ENCODE measurements around the gene PSMG2.
"Not testable (repeated sequence)": the region's sequence is repeated elsewhere in the genome, so short reads cannot be mapped to it uniquely, and the experiment has no call there.

The PSMG2 gene

GRCh38 chr18:12756619-12757239 is 53.9 kb downstream of the PSMG2 start:
- H2AK5ac ChIP-seq (ENCODE audit: low read length); H3K79me1 ChIP-seq (ENCODE audit: low read length): not testable (repeated sequence)

GRCh38 chr18:12758566-12758965 is 55.7 kb downstream of the PSMG2 start:
- not testable (repeated sequence) for H3K27me3 ChIP-seq (ENCODE audit: insufficient read depth, low read length, poor library complexity); H3K4me1 ChIP-seq (ENCODE audit: control insufficient read depth, low read depth, low read length); H4K5ac ChIP-seq (ENCODE audit: low read length); H3K18ac ChIP-seq (ENCODE audit: low read length); H3K79me1 ChIP-seq (ENCODE audit: low read length); H3K27ac ChIP-seq (ENCODE audit: low read depth, low read length); H4K8ac ChIP-seq (ENCODE audit: low read depth, low read length); H2BK15ac ChIP-seq (replicated peaks; ENCODE audit: low read depth); H3K23ac ChIP-seq (ENCODE audit: low read length); H3K4me2 ChIP-seq (ENCODE audit: low read length); H3K9ac ChIP-seq (ENCODE audit: low read length); H2BK120ac ChIP-seq (ENCODE audit: low read depth, low read length); H3K4me3 ChIP-seq (ENCODE audit: low read length); H2AK5ac ChIP-seq (ENCODE audit: low read length); DNase-seq; H3K56ac ChIP-seq (ENCODE audit: low read length); H3K4ac ChIP-seq (ENCODE audit: low read depth, low read length); H3K36me3 ChIP-seq (ENCODE audit: control insufficient read depth, insufficient read depth, low read length); H2BK5ac ChIP-seq (ENCODE audit: low read length); H3K79me2 ChIP-seq (ENCODE audit: control insufficient read depth, insufficient read depth, low read length)
- WGBS (ENCODE audit: extremely low coverage, insufficient coverage, low lambda C conversion rate) = no CpG with 5 or more reads among the region's 3 CpGs

More at GRCh38 chr18:12756619-12757239, 53.9 kb downstream of the PSMG2 start:
- WGBS (ENCODE audit: extremely low coverage, insufficient coverage, low lambda C conversion rate) = no CpG with 5 or more reads among the region's 14 CpGs
- H3K18ac ChIP-seq (ENCODE audit: low read length); H4K8ac ChIP-seq (ENCODE audit: low read depth, low read length); H3K23ac ChIP-seq (ENCODE audit: low read length); H3K27ac ChIP-seq (ENCODE audit: low read depth, low read length); H3K4me2 ChIP-seq (ENCODE audit: low read length); H3K4ac ChIP-seq (ENCODE audit: low read depth, low read length); H3K56ac ChIP-seq (ENCODE audit: low read length); DNase-seq; H3K4me1 ChIP-seq (ENCODE audit: control insufficient read depth, low read depth, low read length); H2BK15ac ChIP-seq (replicated peaks; ENCODE audit: low read depth); H3K79me2 ChIP-seq (ENCODE audit: control insufficient read depth, insufficient read depth, low read length); H2BK5ac ChIP-seq (ENCODE audit: low read length); H3K27me3 ChIP-seq (ENCODE audit: insufficient read depth, low read length, poor library complexity); H3K9ac ChIP-seq (ENCODE audit: low read length); H3K36me3 ChIP-seq (ENCODE audit: control insufficient read depth, insufficient read depth, low read length); H4K5ac ChIP-seq (ENCODE audit: low read length); H2BK120ac ChIP-seq (ENCODE audit: low read depth, low read length); H3K4me3 ChIP-seq (ENCODE audit: low read length): not testable (repeated sequence)

GRCh38 chr18:12765126-12765525 is 62.3 kb downstream of the PSMG2 start:
- Histone ChIP-seq H3K36me3 (ENCODE audit: control insufficient read depth, insufficient read depth, low read length) (no peaks in the 10 kb centered on the region), H3K79me1 (ENCODE audit: low read length) (no peaks in the 10 kb centered on the region), H2BK120ac (ENCODE audit: low read depth, low read length) (no peak overlapping the region), H2BK15ac (replicated peaks; ENCODE audit: low read depth) (no peak overlapping the region), H3K27ac (ENCODE audit: low read depth, low read length) (no peak overlapping the region), H3K4me3 (ENCODE audit: low read length) (no peak overlapping the region), H3K79me2 (ENCODE audit: control insufficient read depth, insufficient read depth, low read length) (no peaks in the 10 kb centered on the region), H2BK5ac (ENCODE audit: low read length) (no peak overlapping the region), H4K8ac (ENCODE audit: low read depth, low read length) (no peak overlapping the region), H3K4me1 (ENCODE audit: control insufficient read depth, low read depth, low read length) (peaks cover 5% of the 10 kb centered on the region), H3K18ac (ENCODE audit: low read length) (no peak overlapping the region), H3K23ac (ENCODE audit: low read length) (no peak overlapping the region), H3K56ac (ENCODE audit: low read length) (no peak overlapping the region), H4K5ac (ENCODE audit: low read length) (no peak overlapping the region), H2AK5ac (ENCODE audit: low read length) (no peak overlapping the region), H3K27me3 (ENCODE audit: insufficient read depth, low read length, poor library complexity) (no peaks in the 10 kb centered on the region), H3K4me2 (ENCODE audit: low read length) (no peak overlapping the region), H3K9ac (ENCODE audit: low read length) (no peak overlapping the region), H3K4ac (ENCODE audit: low read depth, low read length) (no peak overlapping the region)
- peak; percentile 25 for DNase-seq
- no CpG with 5 or more reads among the region's 8 CpGs for WGBS (ENCODE audit: extremely low coverage, insufficient coverage, low lambda C conversion rate)

- no CpG with 5 or more reads among the region's 11 CpGs for WGBS (ENCODE audit: extremely low coverage, insufficient coverage, low lambda C conversion rate)
- Histone ChIP-seq H3K36me3 (ENCODE audit: control insufficient read depth, insufficient read depth, low read length) (no peaks in the 10 kb centered on the region), H2BK120ac (ENCODE audit: low read depth, low read length) (no peak overlapping the region), H3K9ac (ENCODE audit: low read length) (no peak overlapping the region), H2BK5ac (ENCODE audit: low read length) (no peak overlapping the region), H2BK15ac (replicated peaks; ENCODE audit: low read depth) (no peak overlapping the region), H3K79me2 (ENCODE audit: control insufficient read depth, insufficient read depth, low read length) (no peaks in the 10 kb centered on the region), H3K79me1 (ENCODE audit: low read length) (no peaks in the 10 kb centered on the region), H3K27ac (ENCODE audit: low read depth, low read length) (no peak overlapping the region), H4K5ac (ENCODE audit: low read length) (no peak overlapping the region), H3K27me3 (ENCODE audit: insufficient read depth, low read length, poor library complexity) (no peaks in the 10 kb centered on the region), H3K4me1 (ENCODE audit: control insufficient read depth, low read depth, low read length) (peaks cover 5% of the 10 kb centered on the region), H4K8ac (ENCODE audit: low read depth, low read length) (no peak overlapping the region), H3K18ac (ENCODE audit: low read length) (no peak overlapping the region), H3K4me3 (ENCODE audit: low read length) (no peak overlapping the region), H3K23ac (ENCODE audit: low read length) (no peak overlapping the region), H3K4ac (ENCODE audit: low read depth, low read length) (no peak overlapping the region), H2AK5ac (ENCODE audit: low read length) (no peak overlapping the region), H3K4me2 (ENCODE audit: low read length) (no peak overlapping the region), H3K56ac (ENCODE audit: low read length) (no peak overlapping the region)
- no peak for DNase-seq
These were observed 62.7 kb downstream of the PSMG2 start for GRCh38 chr18:12765586-12765985.

- no peak overlapping the region for H2BK15ac ChIP-seq (replicated peaks; ENCODE audit: low read depth)
- no peaks in the 10 kb centered on the region for H3K79me1 ChIP-seq (ENCODE audit: low read length)
- no peak overlapping the region for H2BK120ac ChIP-seq (ENCODE audit: low read depth, low read length)
- no CpG with 5 or more reads among the region's 13 CpGs for WGBS (ENCODE audit: extremely low coverage, insufficient coverage, low lambda C conversion rate)
- H3K36me3 ChIP-seq (ENCODE audit: control insufficient read depth, insufficient read depth, low read length) = no peaks in the 10 kb centered on the region
- H2BK5ac ChIP-seq (ENCODE audit: low read length) = no peak overlapping the region
- H4K8ac ChIP-seq (ENCODE audit: low read depth, low read length) = no peak overlapping the region
- peak; percentile 90 for DNase-seq
- H3K9ac ChIP-seq (ENCODE audit: low read length) = peak overlapping the region; percentile 42
- peak overlapping the region; percentile 85 for H3K56ac ChIP-seq (ENCODE audit: low read length)
- H3K4ac ChIP-seq (ENCODE audit: low read depth, low read length) = no peak overlapping the region
- H3K23ac ChIP-seq (ENCODE audit: low read length) = no peak overlapping the region
- no peaks in the 10 kb centered on the region for H3K79me2 ChIP-seq (ENCODE audit: control insufficient read depth, insufficient read depth, low read length)
- no peak overlapping the region for H2AK5ac ChIP-seq (ENCODE audit: low read length)
- H3K27me3 ChIP-seq (ENCODE audit: insufficient read depth, low read length, poor library complexity) = no peaks in the 10 kb centered on the region
- H3K18ac ChIP-seq (ENCODE audit: low read length) = no peak overlapping the region
- no peak overlapping the region for H4K5ac ChIP-seq (ENCODE audit: low read length)
- H3K4me2 ChIP-seq (ENCODE audit: low read length) = peak overlapping the region; percentile 29
- no peak overlapping the region for H3K27ac ChIP-seq (ENCODE audit: low read depth, low read length)
- H3K4me1 ChIP-seq (ENCODE audit: control insufficient read depth, low read depth, low read length) = peaks cover 5% of the 10 kb centered on the region
- no peak overlapping the region for H3K4me3 ChIP-seq (ENCODE audit: low read length)
These were observed 64.2 kb downstream of the PSMG2 start for GRCh38 chr18:12766986-12767433.

- Histone ChIP-seq H3K4me1 (ENCODE audit: control insufficient read depth, low read depth, low read length) (peaks cover 5% of the 10 kb centered on the region), H3K36me3 (ENCODE audit: control insufficient read depth, insufficient read depth, low read length) (no peaks in the 10 kb centered on the region), H2BK15ac (replicated peaks; ENCODE audit: low read depth) (no peak overlapping the region), H3K4me3 (ENCODE audit: low read length) (no peak overlapping the region), H3K4me2 (ENCODE audit: low read length) (no peak overlapping the region), H2BK120ac (ENCODE audit: low read depth, low read length) (no peak overlapping the region), H3K27ac (ENCODE audit: low read depth, low read length) (no peak overlapping the region), H3K27me3 (ENCODE audit: insufficient read depth, low read length, poor library complexity) (no peaks in the 10 kb centered on the region), H3K9ac (ENCODE audit: low read length) (no peak overlapping the region), H4K8ac (ENCODE audit: low read depth, low read length) (no peak overlapping the region), H3K23ac (ENCODE audit: low read length) (no peak overlapping the region), H2BK5ac (ENCODE audit: low read length) (no peak overlapping the region), H2AK5ac (ENCODE audit: low read length) (no peak overlapping the region), H3K79me2 (ENCODE audit: control insufficient read depth, insufficient read depth, low read length) (no peaks in the 10 kb centered on the region), H4K5ac (ENCODE audit: low read length) (no peak overlapping the region), H3K56ac (ENCODE audit: low read length) (no peak overlapping the region), H3K4ac (ENCODE audit: low read depth, low read length) (no peak overlapping the region), H3K79me1 (ENCODE audit: low read length) (no peaks in the 10 kb centered on the region), H3K18ac (ENCODE audit: low read length) (no peak overlapping the region)
- no peak for DNase-seq
- WGBS (ENCODE audit: extremely low coverage, insufficient coverage, low lambda C conversion rate) = no CpG with 5 or more reads among the region's 9 CpGs
These were observed 64.8 kb downstream of the PSMG2 start for GRCh38 chr18:12767580-12768155.

Data from mesendoderm (in vitro differentiated cells).